Keratinocyte (primary cell): Measurements from ENCODE around the gene ZNF445. TPM values are rescaled to one million over a fixed set of nuclear protein-coding genes. Genes with fewer than 3 reads are reported as not detected.

ENCODE experiments used
- DNase-seq: peaks from one replicate; pipeline ENCODE4 v3.0.0-alpha.2; 2011; ENCODE audit warnings: low read depth, missing footprints, low spot score
- FAIRE-seq: peaks from 2 replicates; lab custom pipeline; 2011; peaks lifted over from hg19 to GRCh38; lab: Jason Lieb, UNC
- H2AFZ ChIP-seq: 2 replicates; pipeline ENCODE4 v1.6.0; 2012; ENCODE audit warnings: low read length, control low read depth, inconsistent platforms; ENCODE audit not compliant: control insufficient read depth
- H3K27ac ChIP-seq: 2 replicates; pipeline ENCODE4 v1.5.1; 2011; ENCODE audit warnings: low read length; ENCODE audit not compliant: control insufficient read depth, insufficient read depth
- H3K27me3 ChIP-seq: 3 replicates; pipeline ENCODE4 v1.6.0; 2011; ENCODE audit warnings: low read length; ENCODE audit not compliant: control insufficient read depth, insufficient read depth; ENCODE audit errors: extremely low read depth
- H3K36me3 ChIP-seq, 2 experiments: 2 replicates in 1 of 2; 3 replicates in 1 of 2; pipeline ENCODE4 v1.5.1; 2011; ENCODE audit warnings: low read length in 2 of 2, mild to moderate bottlenecking in 1 of 2; ENCODE audit not compliant: control insufficient read depth in 2 of 2, insufficient read depth in 2 of 2; ENCODE audit errors: extremely low read depth in 1 of 2
- H3K4me1 ChIP-seq: 3 replicates; pipeline ENCODE4 v1.5.1; 2011; ENCODE audit warnings: low read length; ENCODE audit not compliant: control insufficient read depth, insufficient read depth; ENCODE audit errors: extremely low read depth
- H3K4me2 ChIP-seq: 3 replicates; pipeline ENCODE4 v1.6.0; 2011; ENCODE audit warnings: low read depth, low read length; ENCODE audit not compliant: control insufficient read depth, insufficient read depth; ENCODE audit errors: extremely low read depth
- H3K4me3 ChIP-seq, 3 experiments: fragments of 200-600 bp in 1 of 3; sonication (generic) in 1 of 3; 2 replicates in 2 of 3; 3 replicates in 1 of 3; pipeline ENCODE4 v1.5.1; 2011 to 2016; ENCODE audit warnings: low read length in 3 of 3, mild to moderate bottlenecking in 3 of 3, control low read depth in 2 of 3, inconsistent platforms in 1 of 3, low read depth in 1 of 3, mixed read lengths in 1 of 3, mixed run types in 1 of 3, moderate library complexity in 1 of 3; ENCODE audit not compliant: control insufficient read depth in 2 of 3, insufficient read depth in 2 of 3; ENCODE audit errors: extremely low read depth in 1 of 3
- H3K79me2 ChIP-seq: 2 replicates; pipeline ENCODE4 v1.6.0; 2012; ENCODE audit warnings: low read length; ENCODE audit not compliant: control insufficient read depth, insufficient read depth
- H3K9ac ChIP-seq: 3 replicates; pipeline ENCODE4 v1.6.0; 2011; ENCODE audit warnings: low read length; ENCODE audit not compliant: control insufficient read depth, insufficient read depth; ENCODE audit errors: extremely low read depth
- H3K9me1 ChIP-seq: 3 replicates; pipeline ENCODE4 v1.6.0; 2011; ENCODE audit warnings: low read length; ENCODE audit not compliant: control insufficient read depth, insufficient read depth; ENCODE audit errors: extremely low read depth
- H3K9me3 ChIP-seq: 2 replicates; pipeline ENCODE4 v1.5.1; 2012; ENCODE audit warnings: low read depth, low read length; ENCODE audit not compliant: control insufficient read depth
- H4K20me1 ChIP-seq: 3 replicates; pipeline ENCODE4 v1.6.0; 2011; ENCODE audit warnings: low read length; ENCODE audit not compliant: control insufficient read depth, insufficient read depth; ENCODE audit errors: extremely low read depth
- EZH2 ChIP-seq: IDR thresholded peaks from one replicate; pipeline ENCODE4 v1.6.1; 2012; ENCODE audit warnings: inconsistent platforms, mild to moderate bottlenecking, low read length, moderate library complexity
- dilution Hi-C: fragments of 300-500 bp; cut with MboI; formaldehyde crosslinking; loops from one replicate; pipeline ENCODE4 v1.7.0; 2020; ENCODE audit warnings: low sequenced_read_pairs; ENCODE audit not compliant: extremely low pct_ligation_motif_present
- polyA plus RNA-seq, 5 experiments: library from polyadenylated mRNA; depleted of rRNA in 3 of 5; stranded (reverse) in 3 of 5; stranded (forward) in 1 of 5; unstranded in 1 of 5; fragments of >200 nt; gene quantifications; 1 replicate in 1 of 5; 2 replicates in 3 of 5; 3 replicates in 1 of 5; pipeline versions ENCODE4 v1.2.1 to v1.2.3, GENCODE V29; 2011 to 2012; ENCODE audit warnings: missing spikeins in 2 of 5, low read depth in 1 of 5, low replicate concordance in 1 of 5
- TF ChIP-seq, protein P1 (sequence below), 3 experiments: IDR thresholded peaks in 1 of 3; conservative IDR thresholded peaks in 1 of 3; optimal IDR thresholded peaks in 1 of 3; 2 replicates in 2 of 3; 3 replicates in 1 of 3; pipeline versions ENCODE3 to v1.5.1; 2011; ENCODE audit warnings: low read length in 3 of 3, mild to moderate bottlenecking in 3 of 3, moderate library complexity in 2 of 3, control low read depth in 1 of 3, inconsistent platforms in 1 of 3; ENCODE audit not compliant: insufficient read depth in 2 of 3; ENCODE audit errors: extremely low read depth in 1 of 3

ZNF445 gene
- polyA plus RNA-seq, 1 donor (not counting 4 experiments of a cell fraction or from before 2014, with no cell fraction given): 3.3 TPM

DNA sequence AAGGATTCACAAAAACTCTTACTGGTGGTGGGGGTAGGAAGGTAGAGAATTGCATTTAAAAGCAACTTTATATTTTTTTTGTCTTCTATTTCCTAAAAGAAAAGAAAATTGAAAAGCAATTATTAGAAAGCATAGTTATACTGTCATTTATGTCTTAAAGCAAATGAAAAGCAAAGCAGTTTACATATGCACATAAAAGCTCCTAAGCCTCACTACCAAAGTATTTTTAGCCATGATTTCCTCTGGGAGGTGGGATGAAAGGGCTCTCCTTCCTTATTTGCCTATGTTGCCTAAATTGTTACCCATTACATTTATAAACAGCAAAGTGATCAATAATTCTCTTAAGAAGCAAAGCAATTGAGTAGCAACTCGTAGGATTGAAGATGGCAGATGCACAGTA lies 7.0 kb downstream of the ZNF445 start:
- no peaks in the 10 kb centered on the region for H3K9me1 ChIP-seq
- no peak overlapping the region for H3K9ac ChIP-seq
- peaks cover 34% of the 10 kb centered on the region for H3K79me2 ChIP-seq
- H4K20me1 ChIP-seq: no peaks in the 10 kb centered on the region
- H3K36me3 ChIP-seq: peaks cover 0 to 4% of the 10 kb centered on the region in 2 experiments
- H3K4me2 ChIP-seq: no peak overlapping the region
- H2AFZ ChIP-seq: no peak overlapping the region
- H3K4me1 ChIP-seq: peaks cover 6% of the 10 kb centered on the region
- H3K27me3 ChIP-seq: no peaks in the 10 kb centered on the region
- no peak overlapping the region for H3K27ac ChIP-seq
- DNase-seq: no peak
- FAIRE-seq: no peak
- H3K4me3 ChIP-seq: no peak overlapping the region
- TF ChIP-seq, protein P1, sequence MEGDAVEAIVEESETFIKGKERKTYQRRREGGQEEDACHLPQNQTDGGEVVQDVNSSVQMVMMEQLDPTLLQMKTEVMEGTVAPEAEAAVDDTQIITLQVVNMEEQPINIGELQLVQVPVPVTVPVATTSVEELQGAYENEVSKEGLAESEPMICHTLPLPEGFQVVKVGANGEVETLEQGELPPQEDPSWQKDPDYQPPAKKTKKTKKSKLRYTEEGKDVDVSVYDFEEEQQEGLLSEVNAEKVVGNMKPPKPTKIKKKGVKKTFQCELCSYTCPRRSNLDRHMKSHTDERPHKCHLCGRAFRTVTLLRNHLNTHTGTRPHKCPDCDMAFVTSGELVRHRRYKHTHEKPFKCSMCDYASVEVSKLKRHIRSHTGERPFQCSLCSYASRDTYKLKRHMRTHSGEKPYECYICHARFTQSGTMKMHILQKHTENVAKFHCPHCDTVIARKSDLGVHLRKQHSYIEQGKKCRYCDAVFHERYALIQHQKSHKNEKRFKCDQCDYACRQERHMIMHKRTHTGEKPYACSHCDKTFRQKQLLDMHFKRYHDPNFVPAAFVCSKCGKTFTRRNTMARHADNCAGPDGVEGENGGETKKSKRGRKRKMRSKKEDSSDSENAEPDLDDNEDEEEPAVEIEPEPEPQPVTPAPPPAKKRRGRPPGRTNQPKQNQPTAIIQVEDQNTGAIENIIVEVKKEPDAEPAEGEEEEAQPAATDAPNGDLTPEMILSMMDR (optimal IDR thresholded peaks at IDR 0.05 in 1 of 3, IDR thresholded peaks at IDR 0.05 in 1 of 3, conservative IDR thresholded peaks at IDR 0.05 in 1 of 3; ENCODE audit: extremely low read depth in 1 of 3, insufficient read depth in 2 of 3, low read length in 3 of 3): no peak
- TF ChIP-seq EZH2: no peak
- no peaks in the 10 kb centered on the region for H3K9me3 ChIP-seq
- dilution Hi-C loops: no loop called here

- Histone ChIP-seq H4K20me1 (no peaks in the 10 kb centered on the region), H3K4me3 (no peak overlapping the region), H3K27me3 (no peaks in the 10 kb centered on the region), H3K79me2 (peaks cover 32% of the 10 kb centered on the region), H2AFZ (no peak overlapping the region), H3K9me1 (no peaks in the 10 kb centered on the region), H3K36me3 (peaks cover 0 to 4% of the 10 kb centered on the region in 2 experiments), H3K9ac (no peak overlapping the region), H3K27ac (no peak overlapping the region), H3K4me2 (no peak overlapping the region), H3K9me3 (no peaks in the 10 kb centered on the region), H3K4me1 (peaks cover 6% of the 10 kb centered on the region)
- DNase-seq: no peak
- dilution Hi-C loops: no loop called here
- TF ChIP-seq, protein P1 (optimal IDR thresholded peaks at IDR 0.05 in 1 of 3, IDR thresholded peaks at IDR 0.05 in 1 of 3, conservative IDR thresholded peaks at IDR 0.05 in 1 of 3; ENCODE audit: extremely low read depth in 1 of 3, insufficient read depth in 2 of 3, low read length in 3 of 3): no peak
- no peak for TF ChIP-seq EZH2
- FAIRE-seq: no peak
Measured at GRCh38 chr3:44469914-44470313, 7.6 kb downstream of the ZNF445 start.
